GM12872 (cell line): ENCODE measurements around the gene SACM1L.

Experiments used
- TF ChIP-seq, protein P1 (sequence below): IDR thresholded peaks from 3 replicates; pipeline ENCODE4 v1.5.1; 2011; ENCODE audit warnings: low read depth, mild to moderate bottlenecking, low read length, moderate library complexity; ENCODE audit not compliant: insufficient read depth

The SACM1L gene

DNA sequence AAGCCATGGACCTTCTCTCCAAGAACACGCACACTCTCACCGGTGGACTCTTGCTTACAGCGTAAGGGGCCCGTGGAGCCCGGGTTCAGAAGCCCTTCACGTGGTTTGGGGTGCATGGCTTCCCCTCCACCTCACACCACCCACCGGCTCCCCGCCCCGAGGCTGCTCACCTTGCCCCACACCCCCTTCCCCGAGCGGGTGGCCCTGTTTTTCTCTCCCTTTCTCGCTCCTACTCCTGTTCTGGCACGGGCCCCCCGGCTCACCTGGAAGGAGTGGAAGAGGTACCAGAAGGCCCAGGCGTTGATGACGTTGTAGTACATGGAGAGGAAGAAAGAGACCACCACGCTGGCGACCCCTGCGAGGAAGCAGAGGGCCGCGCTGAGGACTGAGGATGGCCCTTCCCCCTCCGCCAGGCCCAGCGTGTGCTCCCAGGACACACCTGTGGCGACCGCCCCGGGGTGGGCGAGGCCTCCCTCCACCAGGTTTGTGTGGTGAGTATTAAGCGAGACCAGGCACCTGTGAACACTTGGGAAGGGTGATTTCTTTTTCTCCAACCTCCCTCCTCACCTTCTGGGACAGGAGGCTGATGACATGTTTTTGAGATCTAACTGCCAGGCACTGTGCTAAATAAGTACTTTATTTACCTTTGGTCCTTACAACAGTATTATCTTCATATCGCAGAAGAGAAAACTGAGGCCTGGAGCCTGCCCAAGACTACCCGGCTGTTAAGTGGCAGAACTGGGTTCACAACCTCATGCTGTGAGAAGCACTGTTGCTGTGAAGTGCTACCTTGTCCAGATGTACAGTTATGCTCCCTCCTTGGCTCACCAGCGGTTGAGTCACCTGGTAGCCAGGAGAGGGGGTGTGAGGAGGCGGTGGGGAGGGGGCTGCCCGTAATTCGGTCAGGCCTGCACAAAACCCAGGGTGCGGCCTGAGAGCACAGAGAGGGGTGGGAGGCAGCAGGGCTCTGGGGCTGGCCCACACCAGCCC is 90.8 kb downstream of the SACM1L start:
- TF ChIP-seq, protein P1, sequence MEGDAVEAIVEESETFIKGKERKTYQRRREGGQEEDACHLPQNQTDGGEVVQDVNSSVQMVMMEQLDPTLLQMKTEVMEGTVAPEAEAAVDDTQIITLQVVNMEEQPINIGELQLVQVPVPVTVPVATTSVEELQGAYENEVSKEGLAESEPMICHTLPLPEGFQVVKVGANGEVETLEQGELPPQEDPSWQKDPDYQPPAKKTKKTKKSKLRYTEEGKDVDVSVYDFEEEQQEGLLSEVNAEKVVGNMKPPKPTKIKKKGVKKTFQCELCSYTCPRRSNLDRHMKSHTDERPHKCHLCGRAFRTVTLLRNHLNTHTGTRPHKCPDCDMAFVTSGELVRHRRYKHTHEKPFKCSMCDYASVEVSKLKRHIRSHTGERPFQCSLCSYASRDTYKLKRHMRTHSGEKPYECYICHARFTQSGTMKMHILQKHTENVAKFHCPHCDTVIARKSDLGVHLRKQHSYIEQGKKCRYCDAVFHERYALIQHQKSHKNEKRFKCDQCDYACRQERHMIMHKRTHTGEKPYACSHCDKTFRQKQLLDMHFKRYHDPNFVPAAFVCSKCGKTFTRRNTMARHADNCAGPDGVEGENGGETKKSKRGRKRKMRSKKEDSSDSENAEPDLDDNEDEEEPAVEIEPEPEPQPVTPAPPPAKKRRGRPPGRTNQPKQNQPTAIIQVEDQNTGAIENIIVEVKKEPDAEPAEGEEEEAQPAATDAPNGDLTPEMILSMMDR, result no peak

DNA sequence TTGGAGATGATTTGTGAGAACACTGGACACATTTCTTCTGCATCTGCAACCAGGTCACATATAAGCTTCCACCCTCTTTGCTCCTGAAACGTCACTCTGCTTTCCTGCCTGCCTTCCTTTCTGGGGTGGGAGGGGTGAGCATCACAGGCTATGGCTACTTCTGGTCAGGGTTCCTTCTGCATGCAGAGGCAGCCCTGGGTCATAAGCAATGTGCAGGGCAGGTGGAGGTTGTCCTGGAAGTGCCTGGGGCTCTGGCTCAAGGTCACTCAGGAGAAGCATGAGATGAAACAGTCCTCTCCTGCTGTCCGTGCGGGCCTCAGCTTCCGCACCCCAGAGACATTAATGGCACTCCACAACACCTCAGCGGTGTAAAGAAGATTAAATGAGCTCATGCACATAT is 92.1 kb downstream of the SACM1L start:
- TF ChIP-seq, protein P1, result no peak

DNA sequence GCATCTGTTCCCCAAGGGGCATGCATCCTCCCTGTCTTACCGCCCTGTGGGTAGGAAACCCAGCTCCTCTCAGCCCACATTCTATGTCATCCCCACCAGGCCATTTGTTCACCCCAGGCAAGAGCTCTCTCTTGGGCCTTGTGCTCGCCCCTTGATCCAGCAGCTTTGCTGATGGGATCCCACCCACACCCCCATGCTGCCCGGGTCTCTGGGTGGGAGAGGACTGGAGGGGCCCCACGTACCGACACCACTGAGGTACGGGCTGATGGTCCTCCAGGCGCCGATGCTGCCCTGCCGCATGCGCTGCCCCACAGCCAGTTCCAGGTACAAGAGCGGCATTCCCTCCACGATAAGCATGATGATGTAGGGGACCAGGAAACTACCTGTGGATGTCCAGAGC is 92.6 kb downstream of the SACM1L start:
- TF ChIP-seq, protein P1, result no peak

DNA sequence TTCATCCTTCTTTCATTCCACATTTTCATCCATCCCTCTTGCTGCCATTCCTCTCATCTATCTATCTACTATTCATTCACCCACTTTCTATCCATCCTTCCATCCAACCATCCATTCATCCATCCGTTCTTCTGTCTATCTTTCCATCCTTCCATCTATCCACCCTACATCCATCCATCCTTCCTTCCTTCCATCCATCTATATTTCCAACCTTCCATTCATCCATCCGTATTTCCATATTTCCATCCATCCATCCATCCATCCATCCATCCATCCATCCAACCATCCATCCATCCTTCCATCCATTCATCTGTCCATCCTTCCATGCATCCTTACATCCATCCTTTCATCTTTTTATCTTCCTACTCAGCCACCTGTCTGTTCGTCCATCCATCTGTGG is 93.2 kb downstream of the SACM1L start:
- TF ChIP-seq, protein P1, result no peak

DNA sequence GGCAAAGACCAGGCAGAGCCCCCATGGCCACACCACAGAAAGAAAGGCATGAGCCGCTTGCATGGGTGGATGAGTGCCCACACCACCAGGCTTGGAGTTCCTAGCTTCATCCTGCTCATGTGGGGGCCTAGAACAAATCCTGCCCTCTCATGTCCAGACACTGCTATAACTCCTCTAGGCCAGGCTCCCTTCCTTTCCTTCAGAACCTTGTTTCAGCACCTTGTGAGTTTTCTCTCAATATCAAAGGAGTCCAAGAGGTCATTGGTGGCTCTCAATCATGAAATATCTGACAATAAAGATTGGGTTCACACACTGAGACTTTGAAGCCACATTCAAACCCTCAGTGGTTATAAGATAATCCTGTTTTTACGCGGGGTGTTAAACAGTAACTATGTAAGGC is 94.5 kb downstream of the SACM1L start:
- TF ChIP-seq, protein P1, result no peak

DNA sequence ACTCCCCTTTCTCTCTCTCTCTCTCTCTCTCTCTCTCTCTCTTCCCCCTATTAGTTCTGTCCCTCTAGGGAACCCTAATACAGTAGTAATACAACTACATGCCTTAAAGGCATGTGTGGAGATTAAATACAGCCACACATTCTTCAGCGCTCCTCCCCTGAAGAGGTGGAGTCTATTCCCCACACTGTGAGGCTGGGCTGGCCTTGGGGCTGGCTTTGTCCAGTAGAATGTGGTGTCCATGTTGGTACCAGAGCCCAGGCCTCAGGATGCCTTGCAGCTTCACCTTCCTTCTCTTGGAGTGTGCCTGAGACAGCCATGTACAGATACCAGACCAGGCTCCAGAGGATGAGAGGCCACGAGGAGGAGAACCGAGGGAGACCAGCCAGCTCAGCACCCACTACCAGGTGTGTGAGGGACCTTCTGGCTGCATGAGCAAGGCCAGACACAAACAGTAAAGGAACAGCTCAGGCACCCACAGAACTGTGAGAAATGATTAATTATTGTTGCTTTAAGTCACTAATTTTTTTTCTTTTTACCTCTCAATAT is 96.5 kb downstream of the SACM1L start:
- TF ChIP-seq, protein P1, result no peak

DNA sequence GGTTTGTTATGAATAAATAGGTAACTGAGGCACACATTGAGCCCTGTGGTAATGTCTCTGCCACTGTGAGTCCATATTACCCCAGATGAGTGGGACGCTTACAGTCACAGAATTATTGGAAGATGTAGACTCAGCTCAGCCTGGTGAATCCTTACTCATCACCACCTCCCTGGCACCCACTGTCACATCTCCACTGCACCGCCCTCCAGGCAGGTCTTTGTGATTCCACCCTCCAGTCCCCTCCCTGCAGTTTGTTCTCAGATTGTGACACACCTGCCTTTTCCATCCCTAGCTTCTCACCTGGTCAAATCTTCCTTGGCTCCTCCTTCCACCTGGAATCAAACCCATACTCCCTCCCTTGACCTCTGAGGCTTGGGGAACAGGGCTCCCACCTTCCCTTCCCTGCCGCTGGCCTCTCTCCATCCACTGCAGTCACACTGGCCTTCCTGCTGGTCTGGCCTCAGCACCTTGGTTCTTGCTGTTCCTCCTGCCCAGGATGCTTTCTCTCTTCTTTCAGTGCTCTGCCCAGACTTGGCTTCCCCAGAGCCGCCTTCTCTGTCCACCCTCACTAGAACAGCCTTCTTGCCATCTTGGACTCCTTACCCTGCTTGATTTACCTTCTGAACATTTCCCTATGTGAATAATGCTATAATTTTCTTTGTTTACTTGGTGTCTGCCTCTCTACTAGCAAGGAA is 97.8 kb downstream of the SACM1L start:
- TF ChIP-seq, protein P1, result no peak
